HuH-7 (cell line): ENCODE results near the gene SRGAP3.
"Not testable (repeated sequence)": the region's sequence is repeated elsewhere in the genome, so short reads cannot be mapped to it uniquely, and the experiment has no call there.

ENCODE experiments used
- DNase-seq: peaks from one replicate; pipeline ENCODE4 v3.0.0; 2011; ENCODE audit warnings: low spot score

The SRGAP3 gene

GRCh38 chr3:9113040-9113439 is 136.4 kb downstream of the SRGAP3 start:
- DNase-seq: no peak

GRCh38 chr3:9111866-9112265 is 137.6 kb downstream of the SRGAP3 start:
- no peak for DNase-seq

- DNase-seq: no peak
These were observed 138.0 kb downstream of the SRGAP3 start for GRCh38 chr3:9111417-9111816.

- no peak for DNase-seq
These were observed 138.6 kb downstream of the SRGAP3 start for GRCh38 chr3:9110802-9111201.

GRCh38 chr3:9110316-9110715 is 139.1 kb downstream of the SRGAP3 start:
- no peak for DNase-seq

- no peak for DNase-seq
These were observed 139.9 kb downstream of the SRGAP3 start for GRCh38 chr3:9109568-9109914.

- DNase-seq: no peak
These were observed 140.4 kb downstream of the SRGAP3 start for GRCh38 chr3:9108876-9109567.

- no peak for DNase-seq
These were observed 141.7 kb downstream of the SRGAP3 start for GRCh38 chr3:9107738-9108137.

GRCh38 chr3:9105421-9105820 is 144.0 kb downstream of the SRGAP3 start:
- DNase-seq: no peak

GRCh38 chr3:9104121-9104520 is 145.3 kb downstream of the SRGAP3 start:
- DNase-seq: no peak

GRCh38 chr3:9102240-9102981 is 147.0 kb downstream of the SRGAP3 start:
- DNase-seq: no peak

- DNase-seq: no peak
These were observed 148.2 kb downstream of the SRGAP3 start for GRCh38 chr3:9101286-9101685.

- DNase-seq: no peak
These were observed 148.9 kb downstream of the SRGAP3 start for GRCh38 chr3:9100513-9100894.

- no peak for DNase-seq
These were observed 149.5 kb downstream of the SRGAP3 start for GRCh38 chr3:9099702-9100512.

- DNase-seq: no peak
These were observed 150.4 kb downstream of the SRGAP3 start for GRCh38 chr3:9098716-9099675.

GRCh38 chr3:9097495-9097894 is 152.0 kb downstream of the SRGAP3 start:
- DNase-seq: no peak

- no peak for DNase-seq
These were observed 157.8 kb downstream of the SRGAP3 start for GRCh38 chr3:9091486-9092235.

GRCh38 chr3:9088441-9089353 is 160.7 kb downstream of the SRGAP3 start:
- peak; percentile 48 for DNase-seq

GRCh38 chr3:9087831-9088413 is 161.5 kb downstream of the SRGAP3 start:
- DNase-seq: peak; percentile 55

- not testable (repeated sequence) for DNase-seq
These were observed 164.0 kb downstream of the SRGAP3 start for GRCh38 chr3:9085428-9085827.
